GM21619 (cell line): ENCODE measurements around the gene MACROD2.
A peak's percentile ranks its signal among the peaks of the same experiment; 100 is the strongest.

Experiments used
- ATAC-seq: cut with Tn5 transposase; IDR thresholded peaks from one replicate; pipeline ENCODE4 v1.9.1; 2021; ENCODE audit not compliant: unreplicated experiment

MACROD2 gene

DNA sequence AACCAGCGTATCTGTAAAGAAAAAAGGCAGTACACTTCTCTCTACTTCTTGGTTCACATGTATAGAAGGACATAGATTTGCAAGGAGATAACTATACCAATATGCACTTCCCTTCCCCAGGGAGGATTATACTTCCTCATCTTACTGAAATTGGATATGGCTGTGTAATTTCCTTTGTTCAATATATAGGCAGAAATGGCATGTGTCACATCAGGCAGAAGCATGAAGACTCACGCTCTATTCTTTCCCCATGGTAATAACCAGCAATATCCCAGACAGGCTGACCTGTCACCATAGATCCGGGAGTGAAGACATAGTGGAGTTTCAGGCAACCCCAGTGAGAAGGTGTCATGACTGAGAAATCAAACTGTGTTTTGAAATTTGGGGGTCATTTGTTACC is 2059.7 kb downstream of the MACROD2 start:
- no peak for ATAC-seq

GRCh38 chr20:16057651-16058050 is 2062.3 kb downstream of the MACROD2 start:
- no peak for ATAC-seq

DNA sequence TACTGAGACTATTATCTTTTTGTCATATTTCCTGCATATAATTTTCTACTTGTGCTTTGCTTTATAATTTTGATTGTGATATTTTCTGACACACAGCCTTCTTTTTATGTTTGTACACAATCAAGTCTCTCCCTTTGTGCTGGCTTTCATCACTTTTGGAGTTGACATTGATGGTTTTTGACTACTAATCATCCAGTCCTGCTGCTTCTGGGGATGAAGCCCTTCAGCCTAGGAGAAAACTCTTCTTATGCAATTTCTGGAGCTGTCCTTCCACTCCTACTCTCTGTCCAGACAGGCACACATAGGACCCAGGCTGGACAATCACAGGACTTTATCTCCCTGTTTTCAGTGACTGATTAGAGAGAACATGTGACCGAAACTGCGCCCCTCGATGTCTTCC is 2063.0 kb downstream of the MACROD2 start:
- ATAC-seq = no peak

- no peak for ATAC-seq
These were observed 2064.5 kb downstream of the MACROD2 start for GRCh38 chr20:16059841-16060240.

DNA sequence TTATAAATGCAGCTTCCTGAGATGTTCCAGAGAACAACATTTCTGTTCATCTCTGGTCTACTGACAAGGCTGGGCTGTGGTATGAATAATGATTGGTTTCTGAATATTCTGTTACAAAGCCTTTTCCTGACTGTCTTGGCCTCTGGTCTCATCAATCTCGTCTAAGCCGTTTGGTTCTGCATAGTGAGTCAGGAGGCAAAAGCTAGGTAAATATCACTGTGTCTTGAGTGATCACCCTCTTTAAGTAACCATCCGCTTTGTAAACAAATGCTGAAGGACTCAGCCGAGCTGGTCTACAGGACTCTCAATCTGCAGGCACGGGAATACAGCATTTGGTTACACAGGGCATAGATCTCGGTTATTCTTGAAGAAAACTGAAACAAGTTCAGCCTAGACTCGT is 2066.0 kb downstream of the MACROD2 start:
- no peak for ATAC-seq

- no peak for ATAC-seq
These were observed 2067.6 kb downstream of the MACROD2 start for GRCh38 chr20:16062661-16063581.

DNA sequence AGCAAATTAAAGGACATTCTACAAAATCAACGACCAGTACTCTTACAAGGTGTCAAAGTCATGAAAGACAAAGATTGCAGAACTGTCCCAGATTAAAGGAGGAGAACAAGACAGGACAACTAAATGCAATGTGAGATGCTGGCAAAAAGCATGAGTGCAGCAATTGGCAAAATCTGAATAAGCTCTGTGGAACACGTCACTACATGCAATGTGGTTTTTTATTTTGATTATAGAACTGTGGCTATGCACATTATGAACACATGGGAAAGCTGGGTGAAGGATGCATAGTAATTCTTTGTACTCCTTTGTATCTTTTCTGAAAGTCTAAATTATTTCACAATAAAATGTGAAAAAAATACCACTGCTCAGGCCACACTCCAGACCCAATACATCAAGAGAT is 2068.6 kb downstream of the MACROD2 start:
- no peak for ATAC-seq

- no peak for ATAC-seq
These were observed 2069.8 kb downstream of the MACROD2 start for GRCh38 chr20:16064989-16065707.

DNA sequence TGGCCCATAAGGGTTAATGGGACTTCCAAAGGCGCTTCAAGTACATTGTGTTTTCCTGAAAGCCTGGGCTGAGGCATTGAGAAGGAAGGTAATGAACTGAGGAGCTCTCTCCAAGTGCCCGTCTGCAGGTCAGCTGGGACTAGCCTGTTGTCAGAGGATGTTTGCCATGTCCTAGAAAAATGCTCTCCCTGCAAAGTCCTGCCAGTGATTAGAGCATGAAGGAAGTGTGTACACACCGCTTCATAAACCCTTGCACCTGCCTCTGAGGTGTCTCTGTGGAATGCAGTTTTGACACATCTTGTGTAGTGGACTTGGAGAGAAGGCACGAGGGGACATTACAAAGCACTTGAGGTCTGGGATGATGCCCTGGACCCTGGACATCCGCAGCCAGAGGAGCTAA is 2071.3 kb downstream of the MACROD2 start:
- ATAC-seq = no peak

DNA sequence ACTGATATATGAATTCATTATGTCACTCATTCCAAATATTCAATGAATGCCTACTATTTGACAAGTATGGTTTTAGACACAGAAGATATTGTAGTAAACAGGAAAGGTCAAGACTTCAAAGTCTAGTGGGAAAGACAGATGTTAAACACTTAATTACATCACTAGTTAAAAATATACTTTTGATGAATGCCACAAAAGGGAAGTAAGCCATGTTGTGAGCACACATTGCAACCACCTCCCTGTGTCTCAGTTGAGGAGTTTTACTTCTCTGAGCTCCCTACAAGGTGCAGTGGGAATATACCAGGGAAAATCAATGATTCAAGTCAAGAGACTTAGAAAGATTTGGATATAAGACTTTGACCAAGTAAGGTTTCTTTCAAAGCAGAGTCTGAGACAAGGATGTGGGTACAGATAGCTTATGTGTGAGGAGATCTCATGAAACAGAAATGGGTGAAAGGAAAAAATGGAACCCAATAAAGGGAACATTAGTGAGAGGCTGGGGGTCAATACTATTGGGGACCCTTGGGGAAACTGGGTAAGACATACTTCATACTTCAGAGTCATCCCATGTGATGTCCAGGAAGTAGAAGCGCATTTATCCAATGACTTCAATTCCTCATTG is 2074.2 kb downstream of the MACROD2 start:
- ATAC-seq = peak; percentile 84

DNA sequence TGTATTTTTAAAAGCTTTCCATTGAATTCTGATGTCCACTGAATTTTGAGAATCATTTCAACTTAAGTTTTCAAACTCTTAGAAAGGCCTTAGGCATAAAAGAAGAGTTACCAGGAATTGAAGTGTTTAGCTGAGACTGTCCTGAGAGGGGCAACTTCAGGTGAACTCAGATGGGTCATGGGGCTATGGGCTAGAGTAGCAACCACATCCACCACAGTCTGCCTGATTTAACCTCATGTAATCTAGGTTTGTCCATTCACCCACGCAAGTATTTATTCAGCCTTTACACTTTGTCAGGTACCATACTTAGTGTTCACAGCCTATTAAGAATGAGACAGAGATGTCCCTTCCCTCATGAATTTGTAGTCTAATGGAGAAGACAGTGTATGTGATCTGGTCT is 2076.9 kb downstream of the MACROD2 start:
- ATAC-seq = no peak

GRCh38 chr20:16078172-16078898 is 2083.0 kb downstream of the MACROD2 start:
- ATAC-seq = no peak

GRCh38 chr20:16081421-16081820 is 2086.1 kb downstream of the MACROD2 start:
- no peak for ATAC-seq

GRCh38 chr20:16082051-16082550 is 2086.8 kb downstream of the MACROD2 start:
- ATAC-seq = no peak

GRCh38 chr20:16083639-16084280 is 2088.4 kb downstream of the MACROD2 start:
- no peak for ATAC-seq

DNA sequence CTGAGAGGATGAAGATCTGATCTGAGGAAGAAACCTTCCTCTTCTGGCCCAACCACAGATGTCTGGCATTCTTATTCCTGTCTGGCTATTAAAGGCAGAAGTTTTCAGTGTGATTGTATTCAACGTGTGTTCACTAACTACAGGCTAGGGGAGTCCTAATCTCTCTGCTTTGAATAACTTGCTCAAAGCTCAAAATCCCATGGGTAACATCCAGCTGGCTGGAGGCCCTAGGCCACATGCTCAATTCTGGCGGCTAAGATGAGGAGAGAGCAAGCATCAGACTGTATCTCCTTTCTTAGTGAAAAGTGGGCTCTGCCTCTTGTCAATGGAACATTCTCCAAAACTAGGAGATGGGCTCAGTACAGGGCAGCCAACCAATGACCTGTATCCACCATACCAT is 2099.9 kb downstream of the MACROD2 start:
- no peak for ATAC-seq

DNA sequence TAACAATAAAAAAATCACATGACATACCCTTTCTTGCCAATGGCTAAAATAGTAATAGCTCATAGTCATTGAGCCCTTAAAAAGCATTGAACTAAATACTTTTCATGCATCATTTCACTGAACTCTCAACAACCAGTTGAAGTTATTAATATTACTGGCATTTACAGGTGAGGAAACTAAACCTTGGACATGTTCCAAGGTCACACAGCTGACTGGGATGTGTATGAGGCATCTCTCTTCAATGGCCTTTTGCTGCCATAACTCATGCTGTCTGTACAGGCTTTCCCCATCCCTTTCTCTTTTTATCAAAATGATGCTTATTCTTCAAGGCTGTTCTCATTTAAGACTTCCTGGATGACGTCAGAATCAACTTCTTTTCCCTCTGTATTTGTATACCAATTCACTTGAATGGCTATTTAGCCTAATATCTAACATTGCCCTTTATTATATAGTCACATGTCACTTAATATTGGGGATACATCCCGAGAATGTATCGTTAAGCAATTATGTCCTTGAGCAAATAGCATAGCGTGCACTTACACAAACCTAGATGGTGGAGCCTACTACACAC is 2101.5 kb downstream of the MACROD2 start:
- ATAC-seq = no peak

GRCh38 chr20:16097788-16098187 is 2102.5 kb downstream of the MACROD2 start:
- ATAC-seq = no peak

GRCh38 chr20:16098890-16099639 is 2103.7 kb downstream of the MACROD2 start:
- no peak for ATAC-seq
